H9 (cell line): ENCODE results near the gene MECP2. TPM values are rescaled to one million over a fixed set of nuclear protein-coding genes. Genes with fewer than 3 reads are reported as not detected.
"Not testable (repeated sequence)": the region's sequence is repeated elsewhere in the genome, so short reads cannot be mapped to it uniquely, and the experiment has no call there.

Experiments used
- DNase-seq: peaks from one replicate; pipeline ENCODE4 v3.0.0-alpha.2; 2017
- H2AFZ ChIP-seq: one replicate; pipeline ENCODE4 v1.6.1; 2013; ENCODE audit warnings: mild to moderate bottlenecking, low read length, control low read depth, moderate library complexity
- H2AK5ac ChIP-seq: 2 replicates; pipeline ENCODE4 v1.6.1; 2013; ENCODE audit warnings: low read length, control low read depth, mixed read lengths; ENCODE audit not compliant: insufficient read length
- H2BK120ac ChIP-seq: one replicate; pipeline ENCODE4 v1.6.1; 2013; ENCODE audit warnings: low read depth, mild to moderate bottlenecking, low read length, control low read depth, inconsistent platforms; ENCODE audit not compliant: poor library complexity, severe bottlenecking
- H2BK12ac ChIP-seq: 2 replicates; pipeline ENCODE4 v1.6.1; 2013; ENCODE audit warnings: low read length, control low read depth, mixed read lengths, low read depth; ENCODE audit not compliant: insufficient read length
- H2BK15ac ChIP-seq: 2 replicates; pipeline ENCODE4 v1.6.1; 2013; ENCODE audit warnings: low read depth, low read length, control low read depth
- H2BK20ac ChIP-seq: one replicate; pipeline ENCODE4 v1.6.1; 2013; ENCODE audit warnings: low read depth, mild to moderate bottlenecking, low read length, control low read depth, inconsistent platforms; ENCODE audit not compliant: poor library complexity, severe bottlenecking
- H2BK5ac ChIP-seq: 2 replicates; pipeline ENCODE4 v1.6.1; 2013; ENCODE audit warnings: low read length, control low read depth, mixed read lengths; ENCODE audit not compliant: insufficient read length
- H3K14ac ChIP-seq: 2 replicates; pipeline ENCODE4 v1.6.1; 2013; ENCODE audit warnings: low read length, control low read depth; ENCODE audit not compliant: insufficient read depth
- H3K18ac ChIP-seq: 2 replicates; pipeline ENCODE4 v1.6.1; 2013; ENCODE audit warnings: low read depth, mild to moderate bottlenecking, mixed read lengths, low read length, control low read depth; ENCODE audit not compliant: insufficient read length
- H3K23ac ChIP-seq: 2 replicates; pipeline ENCODE4 v1.6.1; 2013; ENCODE audit warnings: low read length, control low read depth, mixed read lengths, low read depth; ENCODE audit not compliant: insufficient read length
- H3K23me2 ChIP-seq: 2 replicates; pipeline ENCODE4 v1.6.1; 2013; ENCODE audit warnings: low read depth, mild to moderate bottlenecking, mixed read lengths, low read length, control low read depth; ENCODE audit not compliant: insufficient read length, poor library complexity, severe bottlenecking
- H3K27ac ChIP-seq: 2 replicates; pipeline ENCODE4 v1.5.1; 2013; ENCODE audit warnings: low read length, control low read depth, mixed read lengths, low read depth; ENCODE audit not compliant: insufficient read length
- H3K27me3 ChIP-seq: 2 replicates; pipeline ENCODE4 v1.6.1; 2013; ENCODE audit warnings: low read length, control low read depth, inconsistent platforms; ENCODE audit not compliant: insufficient read depth
- H3K4ac ChIP-seq: 2 replicates; pipeline ENCODE4 v1.6.1; 2013; ENCODE audit warnings: low read depth, mild to moderate bottlenecking, control low read depth, inconsistent platforms, low read length, moderate library complexity
- H3K4me1 ChIP-seq: 2 replicates; pipeline ENCODE4 v1.6.1; 2013; ENCODE audit warnings: low read length, control low read depth, inconsistent platforms; ENCODE audit not compliant: insufficient read depth
- H3K4me2 ChIP-seq: 2 replicates; pipeline ENCODE4 v1.6.1; 2013; ENCODE audit warnings: low read length, control low read depth, mixed read lengths; ENCODE audit not compliant: insufficient read length, insufficient read depth
- H3K56ac ChIP-seq: 2 replicates; pipeline ENCODE4 v1.6.1; 2013; ENCODE audit warnings: low read depth, mild to moderate bottlenecking, mixed read lengths, low read length, control low read depth; ENCODE audit not compliant: insufficient read length
- H3K79me1 ChIP-seq: 2 replicates; pipeline ENCODE4 v1.6.1; 2013; ENCODE audit warnings: low read depth, mild to moderate bottlenecking, moderate library complexity, low read length, control low read depth, inconsistent platforms; ENCODE audit not compliant: insufficient read depth, poor library complexity, severe bottlenecking
- H3K79me2 ChIP-seq: 2 replicates; pipeline ENCODE4 v1.6.1; 2013; ENCODE audit warnings: low read length, control low read depth, inconsistent platforms; ENCODE audit not compliant: insufficient read depth
- H3K9ac ChIP-seq: 2 replicates; pipeline ENCODE4 v1.6.1; 2013; ENCODE audit warnings: low read length, control low read depth, mixed read lengths; ENCODE audit not compliant: insufficient read length; ENCODE audit errors: extremely low read depth
- H3K9me3 ChIP-seq: one replicate; pipeline ENCODE4 v1.6.1; 2013; ENCODE audit warnings: low read depth, low read length, inconsistent platforms; ENCODE audit not compliant: control insufficient read depth
- H3T11ph ChIP-seq: one replicate; pipeline ENCODE4 v1.6.1; 2013; ENCODE audit warnings: mild to moderate bottlenecking, low read length, control low read depth, inconsistent platforms
- H4K20me1 ChIP-seq: one replicate; pipeline ENCODE4 v1.6.1; 2013; ENCODE audit not compliant: control insufficient read depth, insufficient read length, insufficient read depth
- H4K5ac ChIP-seq: 2 replicates; pipeline ENCODE4 v1.6.1; 2013; ENCODE audit warnings: low read depth, mild to moderate bottlenecking, mixed read lengths, low read length, control low read depth; ENCODE audit not compliant: insufficient read length
- H4K8ac ChIP-seq: replicated peaks from 2 replicates; pipeline ENCODE4 v1.6.1; 2013; ENCODE audit warnings: low read length, control low read depth, mixed read lengths, low read depth; ENCODE audit not compliant: insufficient read length
- H4K91ac ChIP-seq: 2 replicates; pipeline ENCODE4 v1.6.1; 2013; ENCODE audit warnings: low read depth, mild to moderate bottlenecking, moderate library complexity, mixed read lengths, low read length, control low read depth; ENCODE audit not compliant: insufficient read length
- H3K27ac Mint-ChIP-seq, 3 experiments: 2 replicates in 2 of 3; 3 replicates in 1 of 3; pipeline ENCODE4 v1.8.0; 2020 to 2021; ENCODE audit warnings: mixed read lengths in 3 of 3, mild to moderate bottlenecking in 1 of 3, moderate library complexity in 1 of 3
- H3K27me3 Mint-ChIP-seq: 2 replicates; pipeline ENCODE4 v1.8.0; 2021; ENCODE audit warnings: low read depth, mild to moderate bottlenecking, moderate library complexity, mixed read lengths
- H3K36me3 Mint-ChIP-seq, 3 experiments: 2 replicates in 2 of 3; 3 replicates in 1 of 3; pipeline ENCODE4 v1.8.0; 2020 to 2021; ENCODE audit warnings: low read depth in 3 of 3, mixed read lengths in 3 of 3; ENCODE audit not compliant: insufficient read depth in 1 of 3
- H3K4me1 Mint-ChIP-seq, 2 experiments: 2 replicates each; pipeline ENCODE4 v1.8.0; 2020; ENCODE audit warnings: mixed read lengths in 2 of 2
- H3K4me3 Mint-ChIP-seq, 2 experiments: 2 replicates in 1 of 2; 3 replicates in 1 of 2; pipeline ENCODE4 v1.8.0; 2020 to 2021; ENCODE audit warnings: mild to moderate bottlenecking in 2 of 2, mixed read lengths in 2 of 2, moderate library complexity in 1 of 2
- H3K9me3 Mint-ChIP-seq, 2 experiments: 2 replicates in 1 of 2; 3 replicates in 1 of 2; pipeline ENCODE4 v1.8.0; 2020; ENCODE audit warnings: mild to moderate bottlenecking in 2 of 2, mixed read lengths in 2 of 2, moderate library complexity in 1 of 2
- WGBS: extraction: QIAGEN DNeasy Blood & Tissue Kit; methylation state at CpG from one replicate; pipeline ENCODE4 v1.1.7; 2013; ENCODE audit warnings: missing lambda C conversion rate, low lambda C conversion rate, mixed read lengths; ENCODE audit not compliant: insufficient read length; ENCODE audit errors: extremely low coverage; 5-methylcytosine and 5-hydroxymethylcytosine counted together
- total RNA-seq: library from RNA; stranded (reverse); gene quantifications from 2 replicates; pipeline ENCODE4 v1.2.1, GENCODE V29; 2021
- TF ChIP-seq, protein P1 (sequence below): fragments of 200-600 bp; sonication (generic); conservative IDR thresholded peaks from 3 replicates; pipeline ENCODE4 v1.8.0; 2021; ENCODE audit warnings: antibody characterized with exemption, mild to moderate bottlenecking

The MECP2 gene
- total RNA-seq, 1 experiment from 2014 or later = 32.2 TPM

DNA sequence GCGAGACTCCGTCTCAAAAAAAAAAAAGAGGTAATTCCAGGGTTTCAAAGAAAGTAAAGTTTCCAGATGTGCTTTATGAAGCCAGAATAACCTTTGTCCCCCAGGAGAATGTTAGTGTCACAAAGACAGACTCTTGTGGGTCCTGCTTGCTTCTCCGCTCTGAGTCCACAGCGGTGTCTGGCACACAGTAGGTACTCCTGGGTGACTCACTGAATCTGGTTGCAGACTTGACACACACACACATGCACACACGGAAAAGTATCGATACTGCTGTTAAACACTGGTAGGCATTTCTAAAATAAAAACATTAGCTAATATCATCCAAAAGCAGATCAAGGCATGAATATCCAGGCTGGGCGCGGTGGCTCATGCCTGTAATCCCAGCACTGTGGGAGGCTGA, 102.0 kb downstream of the MECP2 start:
- no peak overlapping the region for H3K14ac ChIP-seq
- no peaks in the 10 kb centered on the region for H3K79me2 ChIP-seq
- no peak overlapping the region for H3K9ac ChIP-seq
- no peak overlapping the region for H4K8ac ChIP-seq
- peaks cover 2% of the 10 kb centered on the region; the same call in 1 of the 2 replicates for H3K27me3 Mint-ChIP-seq
- TF ChIP-seq, protein P1, sequence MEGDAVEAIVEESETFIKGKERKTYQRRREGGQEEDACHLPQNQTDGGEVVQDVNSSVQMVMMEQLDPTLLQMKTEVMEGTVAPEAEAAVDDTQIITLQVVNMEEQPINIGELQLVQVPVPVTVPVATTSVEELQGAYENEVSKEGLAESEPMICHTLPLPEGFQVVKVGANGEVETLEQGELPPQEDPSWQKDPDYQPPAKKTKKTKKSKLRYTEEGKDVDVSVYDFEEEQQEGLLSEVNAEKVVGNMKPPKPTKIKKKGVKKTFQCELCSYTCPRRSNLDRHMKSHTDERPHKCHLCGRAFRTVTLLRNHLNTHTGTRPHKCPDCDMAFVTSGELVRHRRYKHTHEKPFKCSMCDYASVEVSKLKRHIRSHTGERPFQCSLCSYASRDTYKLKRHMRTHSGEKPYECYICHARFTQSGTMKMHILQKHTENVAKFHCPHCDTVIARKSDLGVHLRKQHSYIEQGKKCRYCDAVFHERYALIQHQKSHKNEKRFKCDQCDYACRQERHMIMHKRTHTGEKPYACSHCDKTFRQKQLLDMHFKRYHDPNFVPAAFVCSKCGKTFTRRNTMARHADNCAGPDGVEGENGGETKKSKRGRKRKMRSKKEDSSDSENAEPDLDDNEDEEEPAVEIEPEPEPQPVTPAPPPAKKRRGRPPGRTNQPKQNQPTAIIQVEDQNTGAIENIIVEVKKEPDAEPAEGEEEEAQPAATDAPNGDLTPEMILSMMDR = no peak
- H3K79me1 ChIP-seq = no peaks in the 10 kb centered on the region
- no peak overlapping the region for H3K27ac Mint-ChIP-seq
- no peaks in the 10 kb centered on the region for H3K27me3 ChIP-seq
- no peak overlapping the region for H2AFZ ChIP-seq
- no peak overlapping the region for H2AK5ac ChIP-seq
- H4K5ac ChIP-seq = no peak overlapping the region
- no peak overlapping the region for H2BK20ac ChIP-seq
- no peaks in the 10 kb centered on the region for H3K23me2 ChIP-seq
- no peak overlapping the region for H3K56ac ChIP-seq
- WGBS = no CpG with 5 or more reads among the region's 8 CpGs
- peaks cover 75 to 81% of the 10 kb centered on the region in 2 experiments for H3K9me3 Mint-ChIP-seq
- peaks cover 2 to 5% (median 4%) of the 10 kb centered on the region in 3 experiments; a peak in 4 of 7 replicates for H3K36me3 Mint-ChIP-seq
- H3K4me1 Mint-ChIP-seq = peaks cover 7% of the 10 kb centered on the region in 2 experiments; a peak in 2 of 4 replicates
- H3K27ac ChIP-seq = no peak overlapping the region
- H2BK120ac ChIP-seq = no peak overlapping the region
- H3K23ac ChIP-seq = no peak overlapping the region
- no peak overlapping the region for H2BK15ac ChIP-seq
- no peaks in the 10 kb centered on the region for H4K20me1 ChIP-seq
- no peak overlapping the region for H3T11ph ChIP-seq
- H2BK5ac ChIP-seq = no peak overlapping the region
- no peaks in the 10 kb centered on the region for H3K4me1 ChIP-seq
- H3K9me3 ChIP-seq = peaks cover 5% of the 10 kb centered on the region
- no peak overlapping the region for H3K4ac ChIP-seq
- DNase-seq = no peak
- no peak overlapping the region for H2BK12ac ChIP-seq
- no peak overlapping the region for H3K18ac ChIP-seq
- no peak overlapping the region for H3K4me2 ChIP-seq
- H4K91ac ChIP-seq = no peak overlapping the region
- no peak overlapping the region for H3K4me3 Mint-ChIP-seq

DNA sequence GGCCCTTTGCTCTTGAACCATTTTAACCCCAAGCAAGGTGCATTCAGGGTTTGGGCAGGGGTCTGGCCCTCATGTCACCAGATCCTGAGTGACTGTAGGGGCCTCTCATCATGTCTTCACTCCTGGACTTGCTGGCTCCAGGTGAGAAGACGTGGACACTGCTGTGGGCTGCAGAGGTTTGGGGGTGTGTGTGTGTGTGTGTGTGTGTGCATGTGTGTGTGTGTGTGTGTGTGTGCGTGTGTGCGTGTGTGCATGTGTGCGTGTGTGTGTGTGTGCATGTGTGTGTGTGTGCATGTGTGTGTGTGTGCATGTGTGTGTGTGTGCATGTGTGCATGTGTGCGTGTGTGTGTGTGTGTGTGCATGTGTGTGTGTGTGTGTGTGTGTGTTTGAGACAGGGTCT, 103.1 kb downstream of the MECP2 start:
- not testable (repeated sequence) for H2AK5ac ChIP-seq, H3K14ac ChIP-seq, H3K18ac ChIP-seq, H3K4ac ChIP-seq, H3K4me3 Mint-ChIP-seq, H3K9ac ChIP-seq, H3K27ac ChIP-seq, H3K4me2 ChIP-seq, H2AFZ ChIP-seq, H2BK20ac ChIP-seq, H4K20me1 ChIP-seq, H2BK12ac ChIP-seq, DNase-seq, H3T11ph ChIP-seq, H2BK15ac ChIP-seq, H3K27ac Mint-ChIP-seq, H4K5ac ChIP-seq, H3K27me3 ChIP-seq, H4K8ac ChIP-seq, H3K56ac ChIP-seq, H3K79me2 ChIP-seq, H3K79me1 ChIP-seq, H3K4me1 Mint-ChIP-seq, H3K36me3 Mint-ChIP-seq, H2BK120ac ChIP-seq, H4K91ac ChIP-seq, H3K4me1 ChIP-seq, H2BK5ac ChIP-seq, H3K23ac ChIP-seq, H3K23me2 ChIP-seq, H3K27me3 Mint-ChIP-seq, H3K9me3 ChIP-seq
- H3K9me3 Mint-ChIP-seq = peaks cover 79 to 83% of the 10 kb centered on the region in 2 experiments
- WGBS = no CpG with 5 or more reads among the region's 5 CpGs
